ENCODE measurements around the gene MYO9A. TPM values are rescaled to one million over a fixed set of nuclear protein-coding genes. Genes with fewer than 3 reads are reported as not detected.

MYO9A gene
- total RNA-seq, 1 experiment from 2014 or later = 21.4 TPM

DNA sequence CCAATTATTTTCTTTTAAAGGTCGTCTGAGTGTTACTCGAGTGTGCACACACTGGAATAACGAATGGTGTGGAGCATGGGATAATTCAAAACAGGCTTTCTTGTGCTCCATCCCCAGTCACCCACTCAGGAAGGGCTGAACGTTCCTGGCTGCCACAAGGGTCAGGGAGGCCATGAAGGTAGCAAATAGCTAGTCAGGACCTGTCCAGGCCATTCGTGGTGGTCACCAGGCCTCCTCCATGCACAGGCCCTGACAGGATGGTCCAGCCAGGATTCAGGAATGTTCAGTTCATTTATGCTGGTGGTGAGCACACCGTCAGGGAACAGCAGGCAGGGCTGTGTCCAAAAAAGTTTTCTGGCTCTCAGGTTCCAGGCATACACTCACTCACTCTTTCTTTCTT is 319.3 kb downstream of the MYO9A start:
- no peak overlapping the region for H2BK120ac ChIP-seq (ENCODE audit: low read depth, low read length, poor library complexity, severe bottlenecking)
- no peak overlapping the region for H3K4me3 Mint-ChIP-seq
- no peak overlapping the region; a peak in 1 of 7 replicates for H3K27ac Mint-ChIP-seq
- no peaks in the 10 kb centered on the region; the same call in none of the 2 replicates for H3K27me3 Mint-ChIP-seq (ENCODE audit: low read depth)
- H3K4me2 ChIP-seq (ENCODE audit: insufficient read depth, insufficient read length, low read length) = no peak overlapping the region
- H4K8ac ChIP-seq (replicated peaks; ENCODE audit: insufficient read length, low read depth, low read length) = no peak overlapping the region
- H4K5ac ChIP-seq (ENCODE audit: insufficient read length, low read depth, low read length) = no peak overlapping the region
- no peak overlapping the region for H3K4ac ChIP-seq (ENCODE audit: low read depth, low read length)
- no peak overlapping the region for H2AK5ac ChIP-seq (ENCODE audit: insufficient read length, low read length)
- no peak overlapping the region for H2AFZ ChIP-seq (ENCODE audit: low read length)
- H3K79me2 ChIP-seq (ENCODE audit: insufficient read depth, low read length) = no peaks in the 10 kb centered on the region
- no peak overlapping the region for H3K9ac ChIP-seq (ENCODE audit: extremely low read depth, insufficient read length, low read length)
- H3K9me3 ChIP-seq (ENCODE audit: control insufficient read depth, low read depth, low read length) = no peaks in the 10 kb centered on the region
- no peak overlapping the region for H2BK20ac ChIP-seq (ENCODE audit: low read depth, low read length, poor library complexity, severe bottlenecking)
- H4K91ac ChIP-seq (ENCODE audit: insufficient read length, low read depth, low read length) = no peak overlapping the region
- peaks cover 4 to 11% (median 6%) of the 10 kb centered on the region in 3 experiments; a peak in 4 of 7 replicates for H3K36me3 Mint-ChIP-seq (ENCODE audit: insufficient read depth in 1 of 3, low read depth in 3 of 3)
- H3K56ac ChIP-seq (ENCODE audit: insufficient read length, low read depth, low read length) = no peak overlapping the region
- H3K79me1 ChIP-seq (ENCODE audit: insufficient read depth, low read depth, low read length, poor library complexity, severe bottlenecking) = no peaks in the 10 kb centered on the region
- H3K23me2 ChIP-seq (ENCODE audit: insufficient read length, low read depth, low read length, poor library complexity, severe bottlenecking) = no peaks in the 10 kb centered on the region
- no peak overlapping the region for H3T11ph ChIP-seq (ENCODE audit: low read length)
- no peak overlapping the region for H3K23ac ChIP-seq (ENCODE audit: insufficient read length, low read depth, low read length)
- no peaks in the 10 kb centered on the region; the same call in 1 of the 2 replicates for H3K4me1 ChIP-seq (ENCODE audit: insufficient read depth, low read length)
- no peaks in the 10 kb centered on the region for H3K27me3 ChIP-seq (ENCODE audit: insufficient read depth, low read length)
- no peak overlapping the region for H2BK5ac ChIP-seq (ENCODE audit: insufficient read length, low read length)
- DNase-seq = no peak
- H3K4me1 Mint-ChIP-seq = peaks cover 7 to 17% of the 10 kb centered on the region in 2 experiments
- H3K27ac ChIP-seq (ENCODE audit: insufficient read length, low read depth, low read length) = no peak overlapping the region
- H3K18ac ChIP-seq (ENCODE audit: insufficient read length, low read depth, low read length) = no peak overlapping the region
- no CpG with 5 or more reads among the region's 6 CpGs for WGBS (ENCODE audit: extremely low coverage, insufficient read length, low lambda C conversion rate)
- peaks cover 2 to 11% of the 10 kb centered on the region in 2 experiments; a peak in 4 of 5 replicates for H3K9me3 Mint-ChIP-seq
- H4K20me1 ChIP-seq (ENCODE audit: control insufficient read depth, insufficient read depth, insufficient read length) = no peaks in the 10 kb centered on the region
- no peak overlapping the region for H2BK12ac ChIP-seq (ENCODE audit: insufficient read length, low read depth, low read length)
- H2BK15ac ChIP-seq (ENCODE audit: low read depth, low read length) = no peak overlapping the region
- no peak for TF ChIP-seq CTCF (conservative IDR thresholded peaks at IDR 0.05)
- H3K14ac ChIP-seq (ENCODE audit: insufficient read depth, low read length) = no peak overlapping the region
